Stimulated activated CD8-positive, alpha-beta memory T cell treated with anti-CD3 and anti-CD28 coated beads, Interleukin-2, amount 100 ng/mL, for 1 hour (primary cell): ENCODE results near the gene TXNDC8.
"Not testable (repeated sequence)": the region's sequence is repeated elsewhere in the genome, so short reads cannot be mapped to it uniquely, and the experiment has no call there.

Experiments used
- DNase-seq, 2 donors: peaks; one replicate each; pipeline ENCODE4 v3.0.0-alpha.2; 2020; ENCODE audit warnings: low read depth in 2 of 2

Gene TXNDC8

GRCh38 chr9:110327716-110328115 lies 9.9 kb downstream of the TXNDC8 start:
- no peak for DNase-seq

DNA sequence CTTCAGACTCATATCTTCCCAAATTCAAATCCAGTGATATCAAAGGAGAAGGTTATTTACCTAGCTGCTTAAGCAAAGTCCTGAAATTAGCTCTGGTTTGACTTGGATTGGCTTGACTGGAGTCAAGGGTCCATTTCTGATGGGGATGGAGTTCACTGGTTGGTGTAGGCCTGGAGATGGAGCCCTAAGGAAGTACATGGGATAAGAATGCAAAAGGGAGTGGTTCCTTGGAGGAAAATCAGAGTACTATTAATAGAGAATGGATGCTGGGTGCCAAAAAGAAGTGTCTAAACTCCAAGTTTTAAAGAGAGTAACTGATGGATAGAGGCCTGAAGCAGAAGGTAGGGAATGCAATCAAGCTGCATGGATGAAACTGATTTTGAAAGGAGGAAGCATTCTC lies 13.8 kb downstream of the TXNDC8 start:
- DNase-seq: no peak

DNA sequence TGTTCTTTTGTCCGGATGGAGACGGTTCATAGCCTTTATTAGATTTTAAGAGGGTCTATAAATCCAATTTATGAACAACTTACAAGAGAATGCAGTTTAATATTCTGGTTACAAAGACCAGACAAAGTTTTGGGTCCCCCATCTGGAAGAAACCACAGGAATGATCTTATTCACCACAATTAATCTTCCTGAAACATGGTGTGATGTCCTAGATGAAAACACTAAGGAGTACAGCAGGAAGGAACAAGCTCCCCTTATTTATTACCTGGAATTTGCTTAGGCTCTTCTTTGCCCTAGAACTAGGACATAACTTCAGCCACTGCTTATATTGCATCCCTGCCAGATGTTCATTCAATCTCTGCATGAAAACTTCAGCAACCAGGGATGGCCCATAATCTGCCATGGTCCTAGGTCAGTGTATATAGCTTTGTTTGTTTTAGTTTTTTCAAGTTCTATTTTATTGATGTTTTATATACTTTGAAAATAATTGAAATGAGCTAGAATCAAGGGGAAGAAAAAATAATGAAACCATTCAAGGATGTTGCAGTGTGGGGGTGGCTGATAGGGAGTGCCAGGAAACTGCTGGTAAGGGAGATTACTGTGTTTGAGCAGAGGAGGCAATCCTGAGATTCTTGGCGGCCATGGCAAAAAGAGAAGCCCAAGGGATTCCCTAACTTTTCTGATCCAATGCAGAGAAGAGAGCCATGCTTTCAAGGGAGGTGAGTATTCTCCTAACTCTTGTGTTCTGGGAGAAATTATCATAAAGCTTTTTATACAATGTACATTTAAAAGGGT lies 16.8 kb downstream of the TXNDC8 start:
- DNase-seq: no peak

DNA sequence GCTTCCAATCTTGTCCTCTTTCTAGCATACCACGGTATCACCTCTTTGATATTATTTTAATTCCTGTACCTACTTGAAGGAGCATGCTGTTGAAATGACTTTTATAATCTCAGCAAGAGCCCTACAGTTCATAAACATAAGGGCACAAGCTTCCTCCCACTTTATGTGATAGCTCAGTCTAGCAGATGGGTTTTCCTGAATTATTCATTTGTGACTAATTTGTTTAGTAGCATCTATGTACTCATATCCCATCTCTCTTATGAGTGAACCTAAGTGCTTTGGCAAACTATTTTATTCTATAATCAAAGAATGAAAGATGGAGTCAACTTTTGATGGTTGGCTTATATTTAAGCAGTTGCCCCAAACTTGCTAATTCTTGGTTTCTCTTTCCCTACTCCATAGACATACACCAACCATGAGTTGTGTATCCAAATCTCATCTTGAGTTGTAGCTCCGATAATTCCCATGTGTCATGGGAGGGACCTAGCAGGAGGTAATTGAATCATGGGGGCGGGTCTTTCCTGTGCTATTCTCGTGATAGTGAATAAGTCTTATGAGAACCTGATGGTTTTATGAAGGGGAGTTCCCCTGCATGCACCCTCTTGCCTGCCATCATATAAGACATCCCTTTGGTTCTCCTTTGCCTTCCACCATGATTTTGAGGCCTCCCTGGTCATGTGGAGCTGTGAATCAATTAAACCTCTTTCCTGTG lies 17.7 kb downstream of the TXNDC8 start:
- no peak for DNase-seq

- no peak for DNase-seq
These were observed 19.8 kb downstream of the TXNDC8 start for GRCh38 chr9:110317911-110318310.

DNA sequence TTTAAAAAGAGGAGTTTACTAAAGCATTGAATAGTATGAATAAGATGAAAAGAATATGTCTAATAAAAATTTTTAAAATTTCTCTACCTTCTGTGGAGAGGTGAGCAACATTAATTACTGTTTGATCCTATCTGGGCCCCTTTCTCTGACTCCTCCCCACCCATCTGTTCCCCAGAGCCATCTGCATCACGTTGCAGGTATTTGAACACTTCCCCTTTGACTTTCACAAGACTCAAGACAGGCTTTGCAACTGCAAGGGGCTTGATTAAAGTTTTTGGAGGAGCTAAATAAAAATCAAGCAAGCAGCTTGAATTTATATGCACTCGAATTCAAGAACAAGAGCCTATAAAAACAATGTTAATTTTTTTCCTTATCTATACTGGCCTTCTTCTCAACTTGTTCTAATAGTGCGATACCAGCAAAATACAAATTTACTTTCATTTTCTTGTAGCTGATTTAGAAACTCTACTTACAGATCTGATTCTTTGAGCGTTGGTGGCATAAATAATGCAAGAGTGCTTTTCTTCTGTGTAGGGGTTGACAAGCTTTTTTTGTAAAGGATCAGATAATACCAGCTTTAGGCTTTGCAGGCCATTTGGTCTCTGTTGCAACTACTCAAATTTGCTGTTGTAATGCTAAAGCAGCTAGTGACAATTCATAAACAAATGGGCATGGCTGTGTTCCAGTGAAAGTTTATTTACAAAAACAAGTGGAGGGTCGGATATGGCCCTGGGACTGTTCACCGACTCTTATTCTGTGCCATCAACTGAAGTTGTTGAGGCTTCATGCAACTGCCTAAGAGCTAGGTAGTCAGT lies 21.2 kb downstream of the TXNDC8 start:
- DNase-seq: no peak

DNA sequence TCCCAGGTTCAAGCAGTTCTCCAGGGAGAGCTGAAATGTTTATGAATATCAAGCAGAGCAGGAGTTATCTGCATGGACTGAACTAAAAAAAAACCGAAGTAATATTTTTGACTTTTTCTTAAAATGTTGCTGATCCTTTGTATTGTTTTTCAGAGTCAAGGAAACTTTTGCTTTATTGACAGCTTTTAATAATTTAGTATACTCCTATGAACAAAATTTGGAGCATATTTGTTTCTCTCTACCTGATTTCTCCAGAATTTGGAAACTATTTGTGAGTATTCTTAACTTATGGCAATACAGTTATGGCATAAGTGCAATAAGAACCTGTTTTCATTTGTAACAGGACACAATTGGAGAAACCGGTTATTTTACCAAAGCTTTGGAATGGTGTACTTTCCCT lies 25.7 kb downstream of the TXNDC8 start:
- not testable (repeated sequence) for DNase-seq

DNA sequence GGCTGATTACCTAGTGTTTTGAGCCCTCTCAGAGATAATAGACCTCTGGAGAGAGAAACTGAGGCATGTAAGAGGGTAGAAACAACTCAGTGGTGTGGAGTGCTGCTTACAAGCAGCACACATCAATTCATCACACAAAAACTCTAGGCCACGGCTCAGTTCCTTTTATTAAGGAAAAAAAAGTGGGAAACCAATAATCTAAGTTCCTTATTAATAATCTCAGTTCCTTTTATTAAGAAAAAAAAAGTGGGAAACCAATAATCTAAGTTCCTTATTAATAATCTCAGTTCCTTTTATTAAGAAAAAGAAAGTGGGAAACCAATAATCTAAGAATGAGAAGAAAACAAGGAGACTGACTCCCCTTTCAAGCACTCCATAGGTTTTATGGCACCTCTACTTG lies 28.0 kb downstream of the TXNDC8 start:
- DNase-seq: no peak

DNA sequence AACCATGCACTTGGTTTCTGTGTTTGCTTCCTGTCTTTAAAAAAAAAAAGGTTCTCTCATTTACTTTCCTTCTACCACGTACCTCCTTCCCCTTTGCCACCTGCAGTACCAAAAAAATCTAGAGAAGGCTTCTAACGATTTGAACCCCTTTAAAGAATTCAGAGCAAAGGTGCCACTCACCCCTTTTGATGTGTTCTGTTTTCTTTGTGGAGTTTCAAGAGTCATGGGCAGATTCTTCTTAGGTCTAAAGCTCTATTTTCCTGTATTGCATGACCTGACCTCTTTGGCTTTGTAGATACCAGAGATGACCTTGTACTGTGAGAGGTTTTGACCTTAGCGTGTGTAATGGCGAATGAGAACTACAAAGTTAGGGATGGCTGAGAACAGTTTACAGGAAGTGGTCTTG lies 29.0 kb downstream of the TXNDC8 start:
- DNase-seq: no peak

DNA sequence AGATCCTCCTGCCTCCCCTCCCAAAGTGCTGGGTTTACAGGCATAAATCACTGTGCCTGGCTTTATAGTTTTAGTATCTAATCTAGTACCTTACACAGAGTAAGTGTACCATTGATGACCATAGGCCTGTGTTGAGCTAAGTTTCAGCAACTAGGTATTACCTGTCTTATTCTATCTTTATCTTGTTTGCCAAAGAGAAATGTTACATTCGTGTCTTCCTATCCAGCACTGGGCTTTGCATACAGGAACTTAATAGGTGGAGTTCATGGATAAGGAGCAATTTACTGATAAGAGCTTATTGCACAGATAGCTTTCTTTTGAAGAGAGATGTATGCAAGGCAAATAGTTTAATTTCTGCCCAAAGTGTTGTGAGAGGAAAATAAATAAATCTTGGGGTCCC lies 30.5 kb downstream of the TXNDC8 start:
- no peak for DNase-seq

GRCh38 chr9:110303133-110303532 lies 34.5 kb downstream of the TXNDC8 start:
- DNase-seq: no peak

GRCh38 chr9:110298043-110298605 lies 39.5 kb downstream of the TXNDC8 start:
- no peak for DNase-seq

DNA sequence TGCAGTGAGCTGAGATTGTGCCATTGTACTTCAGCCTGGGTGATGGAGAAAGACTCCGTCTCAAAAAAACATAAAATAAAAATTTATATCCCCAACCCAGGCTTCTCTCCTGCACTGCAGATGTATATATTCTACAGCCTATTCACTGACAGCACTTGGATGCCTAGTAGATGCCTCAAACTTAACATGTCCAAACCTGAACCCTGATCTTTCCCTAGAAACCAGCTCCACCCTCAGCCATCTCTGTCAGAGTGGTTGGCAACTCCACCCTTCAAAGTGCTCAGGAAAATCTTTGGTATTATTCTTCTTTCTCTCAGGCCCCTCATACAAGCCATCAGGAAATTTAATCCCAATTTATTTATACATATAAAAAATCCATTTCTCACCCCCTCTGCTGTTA lies 44.4 kb downstream of the TXNDC8 start:
- DNase-seq: no peak

GRCh38 chr9:110291921-110292557 lies 45.6 kb downstream of the TXNDC8 start:
- no peak for DNase-seq

DNA sequence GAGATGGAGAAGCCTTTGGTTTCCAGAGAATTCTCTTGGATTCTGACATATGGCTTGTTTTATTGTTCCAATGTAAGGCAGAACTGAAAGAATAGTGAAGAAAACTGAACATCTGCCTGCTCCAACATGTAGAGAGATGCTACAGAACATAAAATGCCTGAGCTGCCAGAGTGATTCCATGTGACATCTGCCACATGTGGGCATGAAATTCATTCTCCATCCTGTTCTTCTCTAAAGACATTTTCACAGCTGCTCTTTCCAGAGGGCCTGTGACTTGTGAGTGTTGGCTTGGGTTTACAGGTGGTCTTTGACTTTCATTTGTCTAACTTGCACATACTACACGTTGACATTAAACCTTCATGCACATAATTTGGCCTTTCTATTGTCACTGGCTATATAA lies 47.7 kb downstream of the TXNDC8 start:
- DNase-seq: no peak

DNA sequence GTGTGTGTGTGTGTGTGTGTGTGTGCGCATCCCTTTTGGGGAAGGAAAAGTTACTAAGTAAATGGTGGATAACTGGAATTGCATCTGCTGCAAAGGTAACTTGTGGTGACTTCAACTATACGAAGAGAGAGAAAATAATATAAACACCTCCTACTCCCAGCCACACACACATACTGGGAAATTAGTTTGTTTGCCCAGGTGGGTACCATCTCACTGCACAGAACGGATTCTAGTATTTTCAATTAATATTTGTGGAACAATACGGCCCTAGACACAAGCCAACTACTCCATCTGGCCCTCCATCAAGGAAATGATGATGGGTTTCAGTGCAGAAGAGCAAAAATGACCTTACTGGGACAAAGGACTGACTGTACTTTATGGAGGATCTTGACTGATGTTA lies 49.2 kb downstream of the TXNDC8 start:
- DNase-seq: no peak

DNA sequence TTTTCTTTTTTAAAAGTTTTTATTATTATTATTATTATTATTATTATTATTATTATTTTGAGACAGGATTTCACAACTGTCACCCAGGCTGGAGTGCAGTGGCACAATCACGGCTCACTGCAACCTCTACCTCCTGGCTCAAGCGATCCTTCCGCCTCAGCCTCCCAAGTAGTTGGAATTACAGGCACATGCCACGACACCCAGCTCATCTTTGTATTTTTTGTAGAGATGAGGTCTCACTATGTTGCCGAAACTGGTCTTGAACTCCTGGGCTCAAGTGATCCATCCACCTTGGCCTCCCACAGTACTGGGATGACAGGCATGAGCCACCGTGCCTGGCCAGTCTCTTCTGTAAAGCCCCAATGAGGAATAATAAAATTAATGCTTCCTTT lies 50.4 kb downstream of the TXNDC8 start:
- no peak for DNase-seq

DNA sequence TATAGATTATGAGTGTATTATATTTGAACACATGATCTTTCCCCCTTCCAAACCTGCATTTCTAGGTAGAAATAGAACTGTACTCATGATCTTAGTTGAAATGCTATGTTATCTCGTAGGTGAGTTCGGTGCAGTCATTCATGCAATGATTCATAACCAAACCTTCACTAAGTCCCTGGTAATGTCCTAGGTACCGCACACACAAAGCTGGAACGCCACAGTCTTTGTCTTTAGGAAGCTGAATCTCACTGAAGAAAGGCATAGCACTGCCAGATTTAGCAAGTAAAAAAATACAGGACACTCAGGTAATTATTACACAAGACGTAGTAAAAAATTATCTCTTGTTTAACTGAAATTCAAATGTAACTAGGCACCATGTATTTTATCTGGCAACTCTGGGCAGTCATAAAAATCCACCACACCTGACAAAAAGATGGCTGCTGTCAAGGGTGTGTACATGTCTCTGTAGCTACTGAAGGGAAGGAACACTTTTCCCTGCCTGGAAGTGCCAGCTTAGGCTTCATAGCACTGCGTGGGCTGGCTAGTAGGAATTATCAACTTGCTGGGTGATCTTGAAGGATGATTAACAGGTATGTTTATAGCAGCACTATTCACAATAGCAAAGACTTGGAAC lies 53.3 kb downstream of the TXNDC8 start:
- no peak for DNase-seq

- no peak for DNase-seq
These were observed 53.9 kb downstream of the TXNDC8 start for GRCh38 chr9:110283751-110284150.

DNA sequence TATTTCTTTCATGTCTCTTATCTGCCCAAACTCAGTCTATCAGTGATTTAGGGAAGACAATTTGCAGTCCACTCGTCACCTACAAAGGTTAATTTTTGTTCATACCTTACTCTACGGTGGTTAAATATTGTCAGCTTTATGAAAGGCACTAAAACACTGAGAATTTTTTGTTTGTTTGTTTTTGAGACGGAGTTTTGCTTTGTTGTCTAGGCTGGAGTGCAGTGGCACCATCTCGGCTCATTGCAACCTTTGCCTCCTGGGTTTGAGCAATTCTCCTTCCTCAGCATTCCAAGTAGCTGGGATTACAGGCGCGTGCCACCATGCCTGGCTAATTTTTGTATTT lies 55.0 kb downstream of the TXNDC8 start:
- no peak for DNase-seq

DNA sequence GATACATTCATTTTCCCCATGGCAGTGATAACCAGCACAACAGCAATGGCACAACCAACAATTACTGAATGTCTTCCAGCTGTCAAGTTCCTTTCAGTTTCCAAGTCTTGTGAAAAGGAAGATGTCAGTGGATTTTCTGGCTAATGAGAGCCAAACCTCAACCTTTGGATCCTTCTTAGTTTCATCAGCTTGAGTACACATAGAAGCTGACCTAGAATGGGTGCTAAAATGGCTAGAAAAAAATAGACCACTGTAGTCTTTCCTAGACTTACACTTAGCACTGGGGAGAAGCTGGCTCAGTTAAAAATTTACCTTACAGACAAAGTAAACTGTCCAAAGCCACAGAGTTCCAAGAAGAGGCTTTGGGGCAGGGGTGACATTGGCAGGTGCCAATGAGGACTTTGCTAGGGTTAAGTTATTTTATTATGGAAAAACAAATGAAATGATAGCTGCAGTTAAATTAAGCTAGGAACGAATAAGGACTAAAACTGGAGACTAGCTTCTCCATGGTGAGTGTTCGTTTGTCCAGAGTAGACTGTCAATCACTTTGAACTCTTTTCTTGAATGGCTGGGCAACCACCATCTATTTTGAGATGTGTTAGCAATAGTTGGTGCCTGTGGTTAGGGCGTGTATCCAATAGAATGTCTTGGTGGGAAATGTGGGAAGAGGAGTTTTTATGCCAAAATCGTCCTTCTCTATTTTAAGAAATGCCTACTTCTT lies 55.5 kb downstream of the TXNDC8 start:
- no peak for DNase-seq
